SJCRH30 (cell line): ENCODE measurements around the gene ABHD2. TPM values are rescaled to one million over a fixed set of nuclear protein-coding genes. Genes with fewer than 3 reads are reported as not detected.
"Not testable (repeated sequence)": the region's sequence is repeated elsewhere in the genome, so short reads cannot be mapped to it uniquely, and the experiment has no call there.

Experiments
- DNase-seq, 2 experiments: peaks; one replicate each; pipeline ENCODE4 v3.0.0-alpha.2; 2015 to 2020
- H3K27ac ChIP-seq: fragments of 250-450 bp; sonication (Bioruptor Pico); 2 replicates; pipeline ENCODE4 v1.5.1; 2020; ENCODE audit warnings: mild to moderate bottlenecking, moderate library complexity
- H3K27me3 ChIP-seq: fragments of 250-450 bp; sonication (Bioruptor Pico); 2 replicates; pipeline ENCODE4 v1.5.1; 2020; ENCODE audit warnings: mild to moderate bottlenecking, moderate library complexity
- H3K36me3 ChIP-seq: fragments of 250-450 bp; sonication (Bioruptor Pico); 2 replicates; pipeline ENCODE4 v1.5.1; 2020; ENCODE audit warnings: mild to moderate bottlenecking, moderate library complexity
- H3K4me1 ChIP-seq: fragments of 250-450 bp; sonication (Bioruptor Pico); 2 replicates; pipeline ENCODE4 v1.5.1; 2020; ENCODE audit warnings: mild to moderate bottlenecking, moderate library complexity
- H3K4me3 ChIP-seq: fragments of 250-450 bp; sonication (Bioruptor Pico); 2 replicates; pipeline ENCODE4 v1.5.1; 2020; ENCODE audit warnings: mild to moderate bottlenecking, moderate library complexity
- H3K9me3 ChIP-seq: fragments of 250-450 bp; sonication (Bioruptor Pico); replicated peaks from 2 replicates; pipeline ENCODE4 v1.5.1; 2020; ENCODE audit warnings: mild to moderate bottlenecking, moderate library complexity
- total RNA-seq: library from RNA; depleted of rRNA; stranded (reverse); fragments of >200 nt; shearing (Covaris generic); gene quantifications from 2 replicates; pipeline ENCODE4 v1.2.3, GENCODE V29; 2014

The ABHD2 gene
- total RNA-seq, 1 experiment from 2014 or later, result 27.7 TPM

DNA sequence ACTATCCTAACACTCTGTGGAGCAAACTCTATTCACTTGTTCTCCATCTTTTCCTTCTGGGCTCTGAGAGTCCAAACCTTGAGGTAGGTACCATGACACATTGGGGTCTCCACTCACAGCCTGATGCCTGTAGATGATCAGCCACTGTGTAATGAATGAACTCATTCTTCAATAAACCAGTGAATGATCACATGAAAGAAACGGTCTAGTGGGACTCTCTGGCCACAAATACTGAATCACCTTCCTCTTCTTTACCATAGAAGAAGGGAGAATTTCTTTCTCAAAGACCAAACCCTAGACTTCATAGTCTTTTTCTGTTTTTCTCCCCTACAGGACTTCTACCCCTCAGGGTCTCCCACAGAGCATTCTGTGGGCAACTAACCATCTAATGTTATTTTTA, 20.5 kb upstream of the ABHD2 start:
- Histone ChIP-seq H3K9me3 (peaks cover 3% of the 10 kb centered on the region; the same call in 1 of the 2 replicates), H3K4me1 (peaks cover 6% of the 10 kb centered on the region), H3K27me3 (no peaks in the 10 kb centered on the region), H3K36me3 (no peaks in the 10 kb centered on the region), H3K27ac (no peak overlapping the region), H3K4me3 (no peak overlapping the region)
- DNase-seq, result no peak

DNA sequence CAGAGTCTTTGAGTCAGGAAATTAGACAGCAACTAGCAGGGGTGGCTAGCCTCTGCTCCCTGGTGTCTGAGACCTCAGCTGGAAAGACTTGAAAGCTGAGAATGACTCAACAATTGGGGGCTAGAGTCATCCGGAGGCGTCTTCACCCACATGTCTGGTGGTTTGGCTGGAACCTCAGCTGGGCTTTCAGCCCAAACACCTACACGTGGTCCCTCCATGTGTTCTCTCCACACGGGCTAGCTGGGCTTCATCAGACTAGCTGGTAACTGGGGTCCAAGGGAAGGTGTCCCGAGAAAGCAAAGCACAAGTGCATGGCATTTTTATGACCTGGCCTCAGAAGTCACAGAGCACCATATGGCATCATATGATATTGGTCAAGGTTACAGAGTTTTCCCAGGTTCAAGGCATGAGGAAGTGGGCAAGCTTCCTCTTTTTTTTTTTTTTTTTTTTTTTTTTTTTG, 19.9 kb upstream of the ABHD2 start:
- Histone ChIP-seq H3K27me3 (no peaks in the 10 kb centered on the region), H3K27ac (no peak overlapping the region), H3K9me3 (peaks cover 3% of the 10 kb centered on the region; the same call in 1 of the 2 replicates), H3K4me1 (peaks cover 6% of the 10 kb centered on the region), H3K4me3 (no peak overlapping the region), H3K36me3 (no peaks in the 10 kb centered on the region)
- DNase-seq, result peak; percentile 21 to 22

- DNase-seq, result no peak
- peaks cover 3% of the 10 kb centered on the region; the same call in 1 of the 2 replicates for H3K9me3 ChIP-seq
- H3K27ac ChIP-seq, result no peak overlapping the region
- H3K27me3 ChIP-seq, result no peaks in the 10 kb centered on the region
- H3K36me3 ChIP-seq, result no peaks in the 10 kb centered on the region
- peaks cover 6% of the 10 kb centered on the region for H3K4me1 ChIP-seq
- no peak overlapping the region for H3K4me3 ChIP-seq
Observed at GRCh38 chr15:89070197-89071124, 17.8 kb upstream of the ABHD2 start.

GRCh38 chr15:89071471-89071870, 16.8 kb upstream of the ABHD2 start:
- no peak for DNase-seq
- no peak overlapping the region for H3K4me3 ChIP-seq
- H3K27ac ChIP-seq, result no peak overlapping the region
- 0 out of 2 replicates have a peak, but pooled peaks cover 3% of the 10 kb centered on the region for H3K9me3 ChIP-seq
- peaks cover 6% of the 10 kb centered on the region for H3K4me1 ChIP-seq
- no peaks in the 10 kb centered on the region for H3K27me3 ChIP-seq
- H3K36me3 ChIP-seq, result no peaks in the 10 kb centered on the region

DNA sequence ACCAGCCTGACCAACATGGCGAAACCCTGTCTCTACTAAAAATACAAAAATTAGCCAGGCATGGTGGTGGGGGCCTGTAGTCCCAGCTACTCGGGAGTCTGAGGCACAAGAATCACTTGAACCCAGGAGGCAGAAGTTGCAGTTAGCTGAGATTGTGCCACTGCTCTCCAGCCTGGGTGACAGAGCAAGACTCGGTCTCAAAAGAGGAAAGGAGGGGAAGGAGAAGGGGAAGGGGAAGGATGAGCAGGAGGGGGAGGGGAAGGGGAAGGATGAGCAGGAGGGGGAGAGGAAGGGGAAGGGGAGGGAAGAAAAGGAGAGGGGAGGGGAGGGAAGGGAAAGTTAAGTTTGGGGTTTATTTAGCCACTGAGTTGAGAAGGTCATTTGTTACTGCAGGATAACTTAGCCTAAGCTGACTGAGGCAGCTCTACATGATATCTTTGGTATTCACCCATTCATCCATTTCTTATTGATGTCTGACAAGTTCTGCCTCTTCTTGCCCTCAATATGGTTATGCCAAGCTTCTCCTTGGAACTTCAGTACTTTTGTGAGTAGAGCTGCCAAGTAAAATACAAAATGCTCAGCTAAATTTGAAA, 15.9 kb upstream of the ABHD2 start:
- H3K36me3 ChIP-seq, result no peaks in the 10 kb centered on the region
- H3K4me3 ChIP-seq, result no peak overlapping the region
- DNase-seq, result no peak
- no peaks in the 10 kb centered on the region for H3K9me3 ChIP-seq
- H3K27ac ChIP-seq, result no peak overlapping the region
- H3K27me3 ChIP-seq, result no peaks in the 10 kb centered on the region
- peaks cover 6% of the 10 kb centered on the region for H3K4me1 ChIP-seq

GRCh38 chr15:89074402-89075012, 13.7 kb upstream of the ABHD2 start:
- Histone ChIP-seq H3K27ac (no peak overlapping the region), H3K4me3 (no peak overlapping the region), H3K9me3 (no peaks in the 10 kb centered on the region), H3K4me1 (peaks cover 6% of the 10 kb centered on the region), H3K27me3 (no peaks in the 10 kb centered on the region), H3K36me3 (no peaks in the 10 kb centered on the region)
- no peak for DNase-seq

GRCh38 chr15:89075101-89075640, 13.1 kb upstream of the ABHD2 start:
- no peak overlapping the region for H3K27ac ChIP-seq
- no peak overlapping the region for H3K4me3 ChIP-seq
- no peaks in the 10 kb centered on the region for H3K27me3 ChIP-seq
- H3K9me3 ChIP-seq, result no peaks in the 10 kb centered on the region
- H3K36me3 ChIP-seq, result no peaks in the 10 kb centered on the region
- no peak for DNase-seq
- H3K4me1 ChIP-seq, result peaks cover 6% of the 10 kb centered on the region

GRCh38 chr15:89075846-89076245, 12.4 kb upstream of the ABHD2 start:
- Histone ChIP-seq H3K4me1 (peaks cover 6% of the 10 kb centered on the region), H3K27me3 (no peaks in the 10 kb centered on the region), H3K4me3 (no peak overlapping the region), H3K36me3 (no peaks in the 10 kb centered on the region), H3K9me3 (no peaks in the 10 kb centered on the region), H3K27ac (no peak overlapping the region)
- DNase-seq, result no peak

DNA sequence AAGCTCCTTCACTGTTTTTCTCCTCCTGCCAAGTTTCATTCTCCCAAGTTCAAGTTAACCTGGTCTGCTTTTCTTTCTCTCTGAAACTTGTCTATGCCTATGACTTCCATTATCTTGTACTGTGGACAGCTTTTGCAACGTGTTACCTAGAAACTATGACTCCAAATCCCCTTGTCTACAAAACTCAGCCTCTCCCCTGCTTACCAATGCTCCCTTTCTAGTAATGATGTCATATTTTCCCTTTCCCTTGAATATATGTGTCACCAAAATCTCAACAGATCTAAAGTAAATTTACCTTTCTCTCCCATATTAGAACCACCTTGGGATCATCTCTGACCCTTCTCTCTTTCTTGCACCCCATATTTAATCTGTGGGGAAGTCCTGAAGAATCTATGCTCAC, 10.5 kb upstream of the ABHD2 start:
- H3K27me3 ChIP-seq, result no peaks in the 10 kb centered on the region
- no peak for DNase-seq
- H3K4me1 ChIP-seq, result no peaks in the 10 kb centered on the region
- no peaks in the 10 kb centered on the region for H3K36me3 ChIP-seq
- no peak overlapping the region for H3K27ac ChIP-seq
- H3K4me3 ChIP-seq, result no peak overlapping the region
- no peaks in the 10 kb centered on the region for H3K9me3 ChIP-seq

- Histone ChIP-seq H3K27me3 (no peaks in the 10 kb centered on the region), H3K9me3 (no peaks in the 10 kb centered on the region), H3K36me3 (no peaks in the 10 kb centered on the region), H3K4me1 (no peaks in the 10 kb centered on the region), H3K27ac (no peak overlapping the region), H3K4me3 (no peak overlapping the region)
- no peak for DNase-seq
Observed at GRCh38 chr15:89078851-89079810, 9.1 kb upstream of the ABHD2 start.

- H3K27ac ChIP-seq, result no peak overlapping the region
- H3K9me3 ChIP-seq, result no peaks in the 10 kb centered on the region
- no peak overlapping the region for H3K4me3 ChIP-seq
- DNase-seq, result no peak
- H3K36me3 ChIP-seq, result no peaks in the 10 kb centered on the region
- H3K27me3 ChIP-seq, result no peaks in the 10 kb centered on the region
- peaks cover 9% of the 10 kb centered on the region for H3K4me1 ChIP-seq
Observed at GRCh38 chr15:89081878-89082277, 6.4 kb upstream of the ABHD2 start.

- Histone ChIP-seq H3K4me3 (no peak overlapping the region), H3K27ac (no peak overlapping the region), H3K27me3 (no peaks in the 10 kb centered on the region), H3K9me3 (no peaks in the 10 kb centered on the region), H3K36me3 (no peaks in the 10 kb centered on the region), H3K4me1 (peaks cover 17% of the 10 kb centered on the region)
- no peak for DNase-seq
Observed at GRCh38 chr15:89083246-89083645, 5.0 kb upstream of the ABHD2 start.

DNA sequence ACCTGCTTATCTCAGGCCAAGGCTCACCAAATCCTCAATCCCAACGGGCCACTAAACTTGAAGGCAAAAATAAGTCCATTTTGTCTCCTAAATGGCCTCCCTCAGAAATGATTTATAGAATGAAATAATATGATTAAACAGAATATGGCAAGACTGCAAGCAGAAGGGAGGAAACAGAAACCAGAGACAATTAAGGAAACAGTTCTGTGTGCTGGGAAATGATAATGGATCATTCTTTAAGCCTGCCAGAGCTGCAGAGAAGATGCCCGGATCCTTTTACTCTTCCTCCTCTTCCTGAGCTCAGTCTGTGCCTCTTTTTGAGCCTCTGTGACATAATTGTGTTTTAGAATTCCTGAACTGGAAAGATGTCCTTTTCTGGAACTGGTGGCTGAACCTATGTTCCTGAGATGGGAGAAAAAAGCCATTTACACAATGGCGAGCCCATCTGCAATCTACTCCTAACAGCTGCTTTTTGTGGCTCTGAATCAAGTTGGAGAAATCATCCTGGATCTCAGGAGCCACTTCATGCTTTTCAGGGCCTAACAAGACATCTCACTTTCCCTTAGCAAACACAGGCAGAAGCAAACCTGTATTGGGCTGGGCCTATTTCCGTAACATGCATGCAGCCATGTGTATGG, 2.8 kb upstream of the ABHD2 start:
- peak in 1 of 2 experiments; percentile 24 for DNase-seq
- no peak overlapping the region for H3K4me3 ChIP-seq
- no peaks in the 10 kb centered on the region for H3K9me3 ChIP-seq
- H3K36me3 ChIP-seq, result no peaks in the 10 kb centered on the region
- H3K27ac ChIP-seq, result no peak overlapping the region
- H3K4me1 ChIP-seq, result peaks cover 22% of the 10 kb centered on the region
- no peaks in the 10 kb centered on the region for H3K27me3 ChIP-seq

DNA sequence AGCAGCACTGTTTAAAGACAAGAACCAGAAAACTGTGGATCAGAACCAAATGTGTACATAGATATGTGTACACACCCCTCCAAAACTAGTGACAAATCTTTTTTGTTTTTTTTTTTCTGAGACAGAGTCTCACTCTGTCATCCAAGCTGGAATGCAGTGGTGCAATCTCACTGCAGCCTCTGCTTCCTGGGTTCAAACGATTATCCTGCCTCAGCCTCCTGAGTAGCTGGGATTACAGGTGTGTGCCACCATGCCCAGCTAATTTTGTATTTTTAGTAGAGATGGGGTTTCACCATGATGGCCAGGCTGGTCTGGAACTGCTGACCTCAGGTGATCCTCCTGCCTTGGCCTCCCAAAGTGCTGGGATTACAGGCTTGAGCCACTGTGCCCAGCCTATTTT, 2.3 kb upstream of the ABHD2 start:
- not testable (repeated sequence) for DNase-seq, H3K9me3 ChIP-seq, H3K27me3 ChIP-seq, H3K4me3 ChIP-seq, H3K36me3 ChIP-seq, H3K27ac ChIP-seq
- peaks cover 22% of the 10 kb centered on the region for H3K4me1 ChIP-seq
